K562 (cell line): ENCODE results near the gene TMF1. TPM values are rescaled to one million over a fixed set of nuclear protein-coding genes. Genes with fewer than 3 reads are reported as not detected.

Experiments
- ARHGAP35 ChIP-seq: fragments of 450-650 bp; IDR thresholded peaks from 2 replicates; pipeline ENCODE4 v1.6.1; 2018; ENCODE audit not compliant: partially characterized antibody
- ARNT ChIP-seq, 2 experiments: fragments of 450-650 bp; IDR thresholded peaks; 2 replicates each; pipeline ENCODE4 v1.6.1; 2016; ENCODE audit warnings: mild to moderate bottlenecking in 1 of 2
- BRD9 ChIP-seq: fragments of 450-650 bp; IDR thresholded peaks from 2 replicates; pipeline ENCODE4 v1.6.1; 2018; ENCODE audit warnings: low read depth; ENCODE audit not compliant: partially characterized antibody
- HNRNPL ChIP-seq: fragments of 200-400 bp; formaldehyde crosslinking; IDR thresholded peaks from 2 replicates; pipeline ENCODE4 v1.6.1; 2017; ENCODE audit warnings: low read depth, mild to moderate bottlenecking, low read length
- KLF6 ChIP-seq: fragments of 250-450 bp; sonication (Bioruptor Pico); IDR thresholded peaks from 2 replicates; pipeline ENCODE4 v1.4.0; 2020; ENCODE audit warnings: mild to moderate bottlenecking, moderate library complexity, borderline replicate concordance
- MECOM ChIP-seq: fragments of 250-450 bp; sonication (Bioruptor Pico); IDR thresholded peaks from 2 replicates; pipeline ENCODE4 v1.8.0; 2022; ENCODE audit warnings: inconsistent platforms
- POLR2AphosphoS5 ChIP-seq: IDR thresholded peaks from 2 replicates; pipeline ENCODE4 v1.6.1; 2011; ENCODE audit warnings: mild to moderate bottlenecking, low read depth, low read length, moderate library complexity; ENCODE audit not compliant: control insufficient read depth, insufficient read depth
- RAD21 ChIP-seq, 2 experiments: fragments of 250-450 bp in 1 of 2; fragments of 450-650 bp in 1 of 2; sonication (Bioruptor Pico) in 1 of 2; formaldehyde crosslinking in 1 of 2; IDR thresholded peaks in 1 of 2; conservative IDR thresholded peaks in 1 of 2; 2 replicates each; pipeline versions ENCODE4 v1.4.0 to v1.8.0; 2020 to 2022; ENCODE audit warnings: mild to moderate bottlenecking in 2 of 2, moderate library complexity in 1 of 2
- RAD51 ChIP-seq: fragments of 450-650 bp; IDR thresholded peaks from 2 replicates; pipeline ENCODE4 v1.7.1; 2016; ENCODE audit warnings: low read depth, mild to moderate bottlenecking, borderline replicate concordance
- RB1 ChIP-seq: fragments of 450-650 bp; IDR thresholded peaks from 2 replicates; pipeline ENCODE4 v1.6.1; 2017; ENCODE audit warnings: low read depth, mild to moderate bottlenecking
- RBBP5 ChIP-seq: fragments of 200-600 bp; sonication (generic); IDR thresholded peaks from 2 replicates; pipeline ENCODE4 v1.6.1; 2012; ENCODE audit warnings: borderline replicate concordance, mild to moderate bottlenecking, low read length, control low read depth, inconsistent platforms; ENCODE audit not compliant: insufficient read depth, poor library complexity, severe bottlenecking
- RFX1 ChIP-seq: fragments of 450-650 bp; IDR thresholded peaks from 2 replicates; pipeline ENCODE4 v1.6.1; 2016; ENCODE audit warnings: mild to moderate bottlenecking, moderate library complexity
- RFX5 ChIP-seq: IDR thresholded peaks from 2 replicates; pipeline ENCODE4 v1.6.1; 2011; ENCODE audit warnings: low read depth, mild to moderate bottlenecking, improper control_type of control experiment, low read length
- RNF2 ChIP-seq: sonication (generic); IDR thresholded peaks from 2 replicates; pipeline ENCODE4 v1.6.1; 2016
- SREBF2 ChIP-seq: sonication (generic); formaldehyde crosslinking; IDR thresholded peaks from 2 replicates; pipeline ENCODE4 v1.4.0; 2020; ENCODE audit warnings: mild to moderate bottlenecking, missing genetic modification reagents
- SRF ChIP-seq, 2 experiments: fragments of 250-450, 450-650 bp in 1 of 2; sonication (Bioruptor Pico) in 1 of 2; sonication (generic) in 1 of 2; formaldehyde crosslinking; IDR thresholded peaks; 2 replicates each; pipeline versions ENCODE4 v1.5.0 to v1.5.1; 2020 to 2022; ENCODE audit warnings: mild to moderate bottlenecking in 1 of 2, missing genetic modification reagents in 1 of 2
- TGIF2 ChIP-seq: sonication (generic); formaldehyde crosslinking; IDR thresholded peaks from 2 replicates; pipeline ENCODE4 v1.8.1; 2022; ENCODE audit warnings: mild to moderate bottlenecking, missing genetic modification reagents, moderate library complexity
- TRIM24 ChIP-seq, 2 experiments: fragments of 450-650 bp; IDR thresholded peaks; 2 replicates each; pipeline ENCODE4 v1.6.1; 2016
- YY1 ChIP-seq, 3 experiments: IDR thresholded peaks; 2 replicates each; pipeline ENCODE4 v1.6.1; 2011; ENCODE audit warnings: low read length in 2 of 3, mild to moderate bottlenecking in 2 of 3, moderate library complexity in 2 of 3, borderline replicate concordance in 1 of 3, control low read depth in 1 of 3, low read depth in 1 of 3; ENCODE audit not compliant: insufficient read depth in 3 of 3, insufficient replicate concordance in 2 of 3, control insufficient read depth in 1 of 3, insufficient read length in 1 of 3; ENCODE audit errors: extremely low read depth in 1 of 3
- ZNF778 ChIP-seq: fragments of 450-650 bp; formaldehyde crosslinking; IDR thresholded peaks from 2 replicates; pipeline ENCODE4 v1.4.0; 2020; ENCODE audit warnings: mild to moderate bottlenecking, moderate library complexity
- ZNF780A ChIP-seq: fragments of 250-450 bp; sonication (Bioruptor Pico); IDR thresholded peaks from 2 replicates; pipeline ENCODE4 v1.5.0; 2021; ENCODE audit warnings: mild to moderate bottlenecking
- polyA plus RNA-seq, 8 experiments: library from polyadenylated mRNA; depleted of rRNA in 4 of 8; stranded (reverse) in 5 of 8; unstranded in 3 of 8; fragments of >200 nt; fragmentation: Nextera tagmentation in 2 of 8; fragmentation: Illumina TruSeq in 1 of 8; extraction: Ambion mirVana in 2 of 8; extraction: Trizol in 1 of 8; gene quantifications; 2 replicates each; pipeline versions ENCODE4 v1.2.1 to v1.2.3, GENCODE V29; 2011 to 2014; ENCODE audit warnings: inconsistent platforms in 1 of 8, missing spikeins in 1 of 8
- total RNA-seq, 7 experiments: library from RNA; depleted of rRNA in 6 of 7; stranded (reverse); fragments of >200 nt in 6 of 7; fragmentation: Illumina TruSeq in 2 of 7; extraction: Trizol in 2 of 7; gene quantifications; 2 replicates each; pipeline versions ENCODE4 v1.2.1 to v1.2.3, GENCODE V29; 2011 to 2021; ENCODE audit warnings: low replicate concordance in 1 of 7
- TF ChIP-seq, protein P1 (sequence below): fragments of 450-650 bp; formaldehyde crosslinking; IDR thresholded peaks from 2 replicates; pipeline ENCODE4 v1.4.0; 2020; ENCODE audit warnings: mild to moderate bottlenecking, moderate library complexity
- TF ChIP-seq, protein P2 (sequence below), 2 experiments: fragments of 200-800 bp in 1 of 2; sonication (Bioruptor generic) in 1 of 2; sonication (generic) in 1 of 2; formaldehyde crosslinking in 1 of 2; IDR thresholded peaks in 1 of 2; conservative IDR thresholded peaks in 1 of 2; 2 replicates each; pipeline versions ENCODE4 v1.5.0 to v1.6.1; 2016 to 2020; ENCODE audit warnings: missing compliant biosample characterization in 1 of 2, missing genetic modification characterization in 1 of 2, missing genetic modification reagents in 1 of 2
- TF ChIP-seq, protein P3 (sequence below): fragments of 250-450 bp; sonication (Bioruptor Pico); IDR thresholded peaks from 2 replicates; pipeline ENCODE4 v1.4.0; 2020; ENCODE audit warnings: mild to moderate bottlenecking, moderate library complexity

Gene TMF1
- total and polyA plus RNA-seq, 9 of the 15 experiments (the other 6 are each of a cell fraction or from before 2014, with no cell fraction given) = 3.1 to 13.9 (median 10.3) TPM

DNA sequence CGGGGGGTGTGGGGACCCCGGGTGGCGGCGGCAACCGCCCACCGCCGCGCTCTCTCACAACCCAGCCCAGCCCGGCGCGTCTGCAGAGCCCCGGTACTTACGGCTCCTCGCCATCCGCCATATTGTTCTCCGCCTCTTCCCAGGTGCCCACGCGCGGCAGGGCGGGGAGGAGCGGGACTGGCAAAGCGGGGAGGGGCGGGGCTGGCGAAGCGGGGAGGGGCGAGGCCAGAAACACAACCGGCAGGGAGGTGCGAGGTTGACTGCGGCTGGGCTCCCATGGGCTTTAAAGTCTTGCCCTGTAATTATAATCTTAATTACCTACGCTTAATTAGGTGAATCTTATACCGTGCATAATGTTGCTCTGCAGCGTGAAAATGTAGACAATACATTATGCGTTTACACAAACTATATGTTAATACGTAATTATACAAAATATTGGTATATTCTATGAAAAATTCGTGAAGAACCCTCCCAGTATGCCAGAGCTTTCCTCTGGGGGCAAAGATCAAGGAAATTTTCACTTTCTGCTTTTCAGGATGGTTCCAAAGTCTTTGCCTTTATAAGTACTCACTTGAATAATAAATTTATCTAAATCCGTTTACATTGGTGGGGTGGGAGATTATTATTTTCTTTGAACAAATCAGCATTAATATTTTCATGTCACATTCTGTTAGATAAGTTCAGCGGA lies 28.2 kb upstream of the TMF1 start, which contains the start of gene UBA3 (continued):
- TF ChIP-seq, protein P1, sequence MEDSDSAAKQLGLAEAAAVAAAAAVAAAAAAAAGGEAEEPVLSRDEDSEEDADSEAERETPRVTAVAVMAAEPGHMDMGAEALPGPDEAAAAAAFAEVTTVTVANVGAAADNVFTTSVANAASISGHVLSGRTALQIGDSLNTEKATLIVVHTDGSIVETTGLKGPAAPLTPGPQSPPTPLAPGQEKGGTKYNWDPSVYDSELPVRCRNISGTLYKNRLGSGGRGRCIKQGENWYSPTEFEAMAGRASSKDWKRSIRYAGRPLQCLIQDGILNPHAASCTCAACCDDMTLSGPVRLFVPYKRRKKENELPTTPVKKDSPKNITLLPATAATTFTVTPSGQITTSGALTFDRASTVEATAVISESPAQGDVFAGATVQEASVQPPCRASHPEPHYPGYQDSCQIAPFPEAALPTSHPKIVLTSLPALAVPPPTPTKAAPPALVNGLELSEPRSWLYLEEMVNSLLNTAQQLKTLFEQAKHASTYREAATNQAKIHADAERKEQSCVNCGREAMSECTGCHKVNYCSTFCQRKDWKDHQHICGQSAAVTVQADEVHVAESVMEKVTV (CRISPR knock-in tag) = no peak
- no peak for TF ChIP-seq TGIF2 (CRISPR knock-in tag)
- TF ChIP-seq RAD21 (CRISPR knock-in tag; conservative IDR thresholded peaks at IDR 0.05 in 1 of 2, IDR thresholded peaks at IDR 0.05 in 1 of 2) = no peak
- TF ChIP-seq RNF2 = no peak
- TF ChIP-seq ARHGAP35 = no peak
- TF ChIP-seq SRF (CRISPR knock-in tag; IDR thresholded peaks at IDR 0.05) = no peak; a peak in 1 of 4 replicates
- TF ChIP-seq KLF6 = no peak
- TF ChIP-seq RBBP5 = no peak
- TF ChIP-seq BRD9 = no peak
- TF ChIP-seq YY1 (IDR thresholded peaks at IDR 0.05; ENCODE audit: borderline replicate concordance in 1 of 3, control insufficient read depth in 1 of 3, extremely low read depth in 1 of 3, insufficient read depth in 3 of 3, insufficient read length in 1 of 3, insufficient replicate concordance in 2 of 3, low read depth in 1 of 3, low read length in 2 of 3) = peak; percentile 69 to 95 (median 91)
- no peak for TF ChIP-seq HNRNPL
- no peak for TF ChIP-seq TRIM24 (IDR thresholded peaks at IDR 0.05)
- TF ChIP-seq RFX1 = no peak
- TF ChIP-seq ZNF780A (CRISPR knock-in tag) = no peak
- TF ChIP-seq ZNF778 (CRISPR knock-in tag) = no peak
- TF ChIP-seq RB1 = no peak
- no peak for TF ChIP-seq RFX5
- no peak for TF ChIP-seq SREBF2 (CRISPR knock-in tag)
- no peak for TF ChIP-seq MECOM (CRISPR knock-in tag)
- TF ChIP-seq ARNT (IDR thresholded peaks at IDR 0.05) = no peak
- TF ChIP-seq, protein P2, sequence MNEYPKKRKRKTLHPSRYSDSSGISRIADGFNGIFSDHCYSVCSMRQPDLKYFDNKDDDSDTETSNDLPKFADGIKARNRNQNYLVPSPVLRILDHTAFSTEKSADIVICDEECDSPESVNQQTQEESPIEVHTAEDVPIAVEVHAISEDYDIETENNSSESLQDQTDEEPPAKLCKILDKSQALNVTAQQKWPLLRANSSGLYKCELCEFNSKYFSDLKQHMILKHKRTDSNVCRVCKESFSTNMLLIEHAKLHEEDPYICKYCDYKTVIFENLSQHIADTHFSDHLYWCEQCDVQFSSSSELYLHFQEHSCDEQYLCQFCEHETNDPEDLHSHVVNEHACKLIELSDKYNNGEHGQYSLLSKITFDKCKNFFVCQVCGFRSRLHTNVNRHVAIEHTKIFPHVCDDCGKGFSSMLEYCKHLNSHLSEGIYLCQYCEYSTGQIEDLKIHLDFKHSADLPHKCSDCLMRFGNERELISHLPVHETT (CRISPR knock-in tag; conservative IDR thresholded peaks at IDR 0.05 in 1 of 2, IDR thresholded peaks at IDR 0.05 in 1 of 2) = 0 out of 4 replicates have a peak, but pooled peaks of 1 of the 2 experiments have one; percentile 14
- TF ChIP-seq RAD51 = no peak
- TF ChIP-seq, protein P3, sequence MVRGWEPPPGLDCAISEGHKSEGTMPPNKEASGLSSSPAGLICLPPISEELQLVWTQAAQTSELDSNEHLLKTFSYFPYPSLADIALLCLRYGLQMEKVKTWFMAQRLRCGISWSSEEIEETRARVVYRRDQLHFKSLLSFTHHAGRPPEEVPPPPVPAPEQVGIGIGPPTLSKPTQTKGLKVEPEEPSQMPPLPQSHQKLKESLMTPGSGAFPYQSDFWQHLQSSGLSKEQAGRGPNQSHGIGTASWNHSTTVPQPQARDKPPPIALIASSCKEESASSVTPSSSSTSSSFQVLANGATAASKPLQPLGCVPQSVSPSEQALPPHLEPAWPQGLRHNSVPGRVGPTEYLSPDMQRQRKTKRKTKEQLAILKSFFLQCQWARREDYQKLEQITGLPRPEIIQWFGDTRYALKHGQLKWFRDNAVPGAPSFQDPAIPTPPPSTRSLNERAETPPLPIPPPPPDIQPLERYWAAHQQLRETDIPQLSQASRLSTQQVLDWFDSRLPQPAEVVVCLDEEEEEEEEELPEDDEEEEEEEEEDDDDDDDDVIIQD (CRISPR knock-in tag) = no peak
- TF ChIP-seq POLR2AphosphoS5 = peak; percentile 67; the same call in 1 of the 2 replicates
